Right lobe of liver (tissue), 6 donors: ENCODE measurements around the gene ZC3H12D. TPM values are rescaled to one million over a fixed set of nuclear protein-coding genes. Genes with fewer than 3 reads are reported as not detected.
A peak's percentile ranks its signal among the peaks of the same experiment; 100 is the strongest.
"Not testable (repeated sequence)": the region's sequence is repeated elsewhere in the genome, so short reads cannot be mapped to it uniquely, and the experiment has no call there.

Experiments used
- ATAC-seq, 4 donors: fragments of 200-7000 bp; cut with Tn5 transposase; one replicate each; pipeline ENCODE4 v1.9.1; 2020; ENCODE audit warnings: mild to moderate bottlenecking in 4 of 4, moderate library complexity in 4 of 4
- DNase-seq, 3 donors: peaks; one replicate each; pipeline ENCODE4 v3.0.0-alpha.2; 2020
- H3K27ac ChIP-seq, 3 donors: fragments of 200-600 bp; one replicate each; pipeline ENCODE4 v1.8.0; 2022
- H3K27me3 ChIP-seq, 2 donors: fragments of 200-600 bp; one replicate each; pipeline ENCODE4 v1.8.0; 2022
- H3K36me3 ChIP-seq, 4 donors: fragments of 200-600 bp; sonication (generic) in 1 of 4; one replicate each; pipeline versions ENCODE4 v1.5.1 to v1.8.0; 2017 to 2022; ENCODE audit warnings: control low read depth in 1 of 4
- H3K4me1 ChIP-seq, 4 donors: fragments of 200-600 bp; sonication (generic) in 1 of 4; one replicate each; pipeline versions ENCODE4 v1.5.1 to v1.8.0; 2017 to 2022; ENCODE audit warnings: control low read depth in 1 of 4
- H3K4me3 ChIP-seq, 3 donors: fragments of 200-600 bp; one replicate each; pipeline ENCODE4 v1.8.0; 2022
- H3K9me3 ChIP-seq, 4 donors: fragments of 200-600 bp; sonication (generic) in 1 of 4; one replicate each; pipeline versions ENCODE4 v1.5.1 to v1.8.0; 2017 to 2022; ENCODE audit warnings: control low read depth in 1 of 4
- POLR2A ChIP-seq: fragments of 450-650 bp; IDR thresholded peaks from one replicate; pipeline ENCODE4 v1.6.1; 2017; ENCODE audit warnings: antibody characterized with exemption, mild to moderate bottlenecking
- WGBS: methylation state at CpG from one replicate; pipeline ENCODE4 v1.1.6; 2018; ENCODE audit warnings: low coverage, low lambda C conversion rate; ENCODE audit not compliant: insufficient coverage; ENCODE audit errors: missing lambda C conversion rate; 5-methylcytosine and 5-hydroxymethylcytosine counted together
- intact Hi-C, 2 donors: fragments of 100-400 bp; cut with DNase I; formaldehyde crosslinking; loops; one replicate each; pipeline versions ENCODE4 v1.11.2 to v1.14.1; 2022
- total RNA-seq, 6 experiments: library from RNA; depleted of rRNA in 2 of 6; stranded (reverse); fragments of >200 nt in 2 of 6; fragmentation: NEBNext Ultra II Directional in 3 of 6; extraction: Animal tissue kit (Norgen Biotek cat#: 25700) in 3 of 6; gene quantifications; one replicate each; pipeline versions ENCODE4 v1.1.0 to v1.2.4, GENCODE V29; 2016 to 2023
- TF ChIP-seq, protein P1 (sequence below), 4 donors: fragments of 200-600 bp in 3 of 4; fragments of 450-650 bp in 1 of 4; IDR thresholded peaks; one replicate each; pipeline versions ENCODE4 v1.5.1 to v1.8.0; 2016 to 2022; ENCODE audit warnings: antibody characterized with exemption in 4 of 4, mild to moderate bottlenecking in 2 of 4
- donor health status: DM: no; HTN: yes; CAD: no.
- donor health status: DM: no; HTN: no; CAD: no.
- donor health status: DM: no; HTN: no; CAD: no.
- donor health status: DM: no; HTN: yes; CAD: no.
- donor health status: DM: no; HTN: yes; CAD: no.

The ZC3H12D gene
- total RNA-seq, 6 experiments from 2014 or later = 0.49 to 1.4 (median 0.90) TPM

DNA sequence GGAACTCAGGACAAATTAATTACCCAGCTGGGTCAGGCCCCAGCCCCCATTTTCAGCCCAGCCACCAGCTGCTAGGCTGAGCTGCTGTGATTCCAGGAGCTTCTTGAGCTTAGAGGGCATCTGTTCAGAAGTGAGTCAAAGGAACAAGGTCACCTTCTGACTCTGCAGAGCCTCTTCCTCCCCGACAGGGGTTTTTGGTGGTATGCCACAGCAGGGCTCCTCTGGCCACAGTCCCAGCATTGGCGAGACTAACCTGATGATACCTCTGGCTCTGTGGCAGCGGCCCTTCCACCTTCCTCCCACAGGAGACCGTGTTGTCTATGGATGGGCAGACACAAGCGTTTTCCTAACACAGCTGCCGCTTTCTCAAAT lies 39.7 kb downstream of the ZC3H12D start:
- intact Hi-C loops = no loop called here
- no peak for TF ChIP-seq POLR2A
- H3K36me3 ChIP-seq = no peaks in the 10 kb centered on the region

DNA sequence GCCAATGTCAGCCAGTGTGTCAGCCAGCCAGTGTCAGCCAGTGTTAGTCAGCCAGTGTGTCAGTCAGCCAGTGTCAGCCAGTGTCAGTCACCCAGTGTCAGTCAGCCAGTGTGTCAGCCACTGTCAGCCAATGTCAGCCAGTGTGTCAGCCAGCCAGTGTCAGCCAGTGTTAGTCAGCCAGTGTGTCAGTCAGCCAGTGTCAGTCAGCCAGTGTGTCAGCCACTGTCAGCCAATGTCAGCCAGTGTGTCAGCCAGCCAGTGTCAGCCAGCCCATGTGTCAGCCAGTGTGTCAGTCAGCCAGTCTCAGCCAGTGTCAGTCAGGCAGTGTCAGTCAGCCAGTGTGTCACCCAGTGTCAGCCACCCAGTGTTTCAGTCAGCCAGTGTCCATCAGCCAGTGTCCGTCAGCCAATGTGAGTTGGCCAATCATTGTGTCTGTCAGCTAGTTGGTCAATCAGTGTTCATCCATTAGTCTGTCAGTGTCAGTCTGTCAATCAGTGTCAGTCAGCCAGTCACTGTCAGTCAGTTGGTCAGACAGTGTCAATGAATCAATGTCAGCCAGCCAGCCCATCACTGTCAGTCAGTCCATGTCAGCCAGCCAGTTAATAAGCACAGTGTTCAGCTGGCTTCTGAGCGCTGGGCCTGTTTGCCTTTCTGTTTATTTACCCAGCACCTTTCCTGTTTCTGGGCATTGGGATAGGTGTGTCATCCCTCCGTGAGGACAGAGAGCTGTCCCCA lies 40.3 kb downstream of the ZC3H12D start:
- intact Hi-C loops, H3K9me3 ChIP-seq, H3K27me3 ChIP-seq, H3K36me3 ChIP-seq, H3K4me3 ChIP-seq, H3K27ac ChIP-seq, H3K4me1 ChIP-seq: not testable (repeated sequence)
- DNase-seq (peak in 1 of 3 donors; percentile 22), ATAC-seq (peak; percentile 20 to 90 (median 50))
- 0% methylated on average over 1 of the region's 3 CpGs for WGBS

More for the DNA sequence above, 39.7 kb downstream of the ZC3H12D start:
- DNase-seq (peak in 1 of 3 donors; percentile 42), ATAC-seq (peak in 1 of 4 donors; percentile 12)
- no peaks in the 10 kb centered on the region for H3K9me3 ChIP-seq
- WGBS = no CpG with 5 or more reads among the region's 6 CpGs
- no peak overlapping the region for H3K4me3 ChIP-seq
- H3K4me1 ChIP-seq = no peaks in the 10 kb centered on the region
- no peaks in the 10 kb centered on the region for H3K27me3 ChIP-seq
- no peak overlapping the region for H3K27ac ChIP-seq

DNA sequence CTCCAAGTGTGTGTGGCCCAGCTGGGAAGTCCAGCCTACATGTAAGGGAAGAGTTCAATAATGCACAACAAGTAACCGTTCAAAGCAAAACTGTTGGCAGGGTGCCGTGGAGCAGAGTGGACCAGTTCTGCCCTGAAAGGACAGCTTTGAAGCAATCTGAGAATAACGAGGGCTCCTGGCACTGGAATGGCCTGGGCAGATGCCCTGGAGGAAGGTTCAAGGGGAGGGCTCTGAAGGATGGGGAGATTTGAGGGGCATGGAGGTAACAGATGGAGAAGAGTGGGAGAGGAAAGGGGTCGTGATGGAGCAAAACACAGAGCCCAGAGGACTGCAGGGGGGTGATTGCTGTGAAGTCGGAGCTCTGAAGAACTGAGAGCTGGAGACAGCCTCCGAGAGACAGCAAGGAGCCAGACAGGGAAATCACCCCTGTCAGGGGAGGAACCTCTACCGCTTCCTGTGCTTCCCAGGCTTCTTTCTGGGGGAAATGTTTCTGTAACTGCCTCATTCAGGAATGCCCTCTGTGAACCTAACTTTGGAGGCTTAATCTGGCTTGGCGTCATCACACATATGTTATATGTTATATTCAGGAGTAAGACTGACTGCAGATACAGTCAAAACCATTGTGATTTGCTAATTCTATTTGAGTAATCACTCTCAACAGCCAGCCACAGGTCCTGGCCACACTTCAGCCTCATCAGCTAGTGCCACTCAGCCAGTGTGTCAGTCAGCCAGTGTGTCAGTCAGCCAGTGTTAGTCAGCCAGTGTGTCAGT lies 41.2 kb downstream of the ZC3H12D start:
- Histone ChIP-seq H3K27me3 (no peaks in the 10 kb centered on the region), H3K36me3 (no peaks in the 10 kb centered on the region), H3K4me3 (no peak overlapping the region), H3K4me1 (no peaks in the 10 kb centered on the region), H3K27ac (no peak overlapping the region), H3K9me3 (no peaks in the 10 kb centered on the region)
- no peak for TF ChIP-seq POLR2A
- TF ChIP-seq, protein P1, sequence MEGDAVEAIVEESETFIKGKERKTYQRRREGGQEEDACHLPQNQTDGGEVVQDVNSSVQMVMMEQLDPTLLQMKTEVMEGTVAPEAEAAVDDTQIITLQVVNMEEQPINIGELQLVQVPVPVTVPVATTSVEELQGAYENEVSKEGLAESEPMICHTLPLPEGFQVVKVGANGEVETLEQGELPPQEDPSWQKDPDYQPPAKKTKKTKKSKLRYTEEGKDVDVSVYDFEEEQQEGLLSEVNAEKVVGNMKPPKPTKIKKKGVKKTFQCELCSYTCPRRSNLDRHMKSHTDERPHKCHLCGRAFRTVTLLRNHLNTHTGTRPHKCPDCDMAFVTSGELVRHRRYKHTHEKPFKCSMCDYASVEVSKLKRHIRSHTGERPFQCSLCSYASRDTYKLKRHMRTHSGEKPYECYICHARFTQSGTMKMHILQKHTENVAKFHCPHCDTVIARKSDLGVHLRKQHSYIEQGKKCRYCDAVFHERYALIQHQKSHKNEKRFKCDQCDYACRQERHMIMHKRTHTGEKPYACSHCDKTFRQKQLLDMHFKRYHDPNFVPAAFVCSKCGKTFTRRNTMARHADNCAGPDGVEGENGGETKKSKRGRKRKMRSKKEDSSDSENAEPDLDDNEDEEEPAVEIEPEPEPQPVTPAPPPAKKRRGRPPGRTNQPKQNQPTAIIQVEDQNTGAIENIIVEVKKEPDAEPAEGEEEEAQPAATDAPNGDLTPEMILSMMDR (IDR thresholded peaks at IDR 0.05) = no peak
- WGBS = 62% methylated on average over 8 of the region's 8 CpGs
- intact Hi-C loops = no loop called here
- peak; percentile 42 to 76 (median 60) for ATAC-seq
- DNase-seq = peak in 1 of 3 donors; percentile 37

DNA sequence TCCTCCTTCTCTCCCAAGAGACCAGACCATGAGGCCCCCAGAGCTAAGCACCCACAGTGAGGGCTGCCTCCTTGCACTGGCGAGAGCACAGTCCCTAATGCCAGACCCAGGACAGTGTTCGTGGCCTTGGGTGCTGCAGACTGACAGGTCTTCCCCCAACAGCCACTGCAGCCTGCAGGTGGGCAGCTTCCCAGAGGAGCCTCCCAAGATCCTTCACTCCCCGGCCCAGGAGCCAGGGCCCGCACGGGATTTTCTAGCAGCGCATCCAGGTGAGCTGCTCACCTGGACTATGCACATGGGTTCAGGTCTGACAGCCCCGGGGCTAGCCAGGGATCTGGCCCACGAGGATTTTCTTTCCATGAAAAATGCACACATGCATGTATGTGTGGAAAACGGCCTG lies 43.1 kb downstream of the ZC3H12D start:
- no peak for ATAC-seq

DNA sequence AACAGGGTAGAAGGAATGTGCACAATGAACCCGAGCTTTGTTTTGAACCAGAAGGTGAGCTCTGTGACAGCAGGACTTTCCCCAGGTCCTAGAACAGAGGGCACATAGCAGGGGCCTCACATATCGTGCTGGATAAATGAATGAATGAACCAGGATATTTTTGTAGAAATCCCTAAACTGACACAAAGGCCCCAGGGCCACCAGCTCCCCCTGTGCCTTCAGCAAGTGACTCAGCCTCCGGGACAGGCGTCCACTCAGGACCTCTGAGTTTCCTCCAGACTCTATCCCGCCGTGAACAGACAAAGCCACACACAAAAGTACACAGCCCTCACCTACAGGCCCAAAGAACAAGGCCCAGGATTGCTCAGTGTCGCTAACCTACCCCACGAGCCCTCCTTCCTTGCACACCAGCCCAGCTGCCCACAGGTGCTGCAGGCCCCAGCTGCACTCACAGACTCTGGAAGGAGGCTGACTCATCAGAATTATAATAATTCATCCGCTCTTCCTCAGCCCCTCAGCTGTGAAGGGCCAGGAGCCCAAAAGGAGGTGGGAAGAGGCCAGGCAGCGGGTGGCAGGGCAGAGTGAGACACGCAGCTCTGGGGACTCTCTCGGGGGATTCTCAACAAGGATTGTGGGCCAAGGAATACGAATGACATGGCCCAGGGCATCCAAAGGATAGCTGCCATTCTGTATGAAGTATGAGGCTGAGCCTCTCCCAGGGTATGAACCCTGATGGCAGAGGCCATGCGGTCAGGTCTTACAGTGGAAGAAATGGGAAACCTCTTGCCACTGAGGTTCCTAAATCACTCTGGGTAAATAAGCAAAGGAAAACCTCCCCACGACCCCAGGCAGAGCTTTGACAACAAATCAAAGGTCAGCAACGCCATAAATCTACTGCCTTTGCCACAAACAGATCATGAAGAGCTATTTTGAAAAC lies 43.8 kb downstream of the ZC3H12D start:
- ATAC-seq (no peak), DNase-seq (no peak)
- Histone ChIP-seq H3K36me3 (no peaks in the 10 kb centered on the region), H3K4me3 (no peak overlapping the region), H3K4me1 (no peaks in the 10 kb centered on the region), H3K9me3 (no peaks in the 10 kb centered on the region), H3K27ac (no peak overlapping the region), H3K27me3 (no peaks in the 10 kb centered on the region)
- intact Hi-C loops = no loop called here
- 78% methylated on average over 8 of the region's 16 CpGs for WGBS
- TF ChIP-seq, protein P1 (IDR thresholded peaks at IDR 0.05) = no peak
- TF ChIP-seq POLR2A = no peak

More for the DNA sequence above, 43.1 kb downstream of the ZC3H12D start:
- TF ChIP-seq, protein P1 (IDR thresholded peaks at IDR 0.05) = no peak
- no peak for TF ChIP-seq POLR2A
- 40% methylated on average over 1 of the region's 9 CpGs for WGBS
- no peaks in the 10 kb centered on the region for H3K4me1 ChIP-seq
- H3K36me3 ChIP-seq = no peaks in the 10 kb centered on the region
- no peaks in the 10 kb centered on the region for H3K27me3 ChIP-seq
- no peak for DNase-seq
- intact Hi-C loops = no loop called here
- H3K9me3 ChIP-seq = no peaks in the 10 kb centered on the region
- H3K27ac ChIP-seq = no peak overlapping the region
- no peak overlapping the region for H3K4me3 ChIP-seq
